Activated T-cell treated with anti-CD3 and anti-CD28 coated beads for 1 hour (primary cell): ENCODE results near the gene RGS9BP.
"Not testable (repeated sequence)": the region's sequence is repeated elsewhere in the genome, so short reads cannot be mapped to it uniquely, and the experiment has no call there.

ENCODE experiments used
- DNase-seq: peaks from one replicate; pipeline ENCODE4 v3.0.0-alpha.2; 2020; ENCODE audit warnings: low read depth

RGS9BP gene

GRCh38 chr19:32675720-32676185 is at the start of gene RGS9BP:
TSS of gene RGS9BP (plus strand) at chr19:32675848. CDS start at chr19:32676264, 416 bp downstream.
- DNase-seq: peak; percentile 49

- DNase-seq: no peak
Observed at GRCh38 chr19:32626969-32627368, 48.7 kb upstream of the RGS9BP start.

- DNase-seq: no peak
Observed at GRCh38 chr19:32627714-32628270, 47.9 kb upstream of the RGS9BP start.

GRCh38 chr19:32630338-32630737 is 45.3 kb upstream of the RGS9BP start:
- no peak for DNase-seq

- DNase-seq: no peak
Observed at GRCh38 chr19:32631381-32631780, 44.3 kb upstream of the RGS9BP start.

GRCh38 chr19:32637480-32637879 is 38.2 kb upstream of the RGS9BP start:
- DNase-seq: no peak

- no peak for DNase-seq
Observed at GRCh38 chr19:32638625-32639024, 37.0 kb upstream of the RGS9BP start.

- DNase-seq: peak; percentile 34
Observed at GRCh38 chr19:32642771-32643170, 32.9 kb upstream of the RGS9BP start.

GRCh38 chr19:32646556-32646955 is 29.1 kb upstream of the RGS9BP start:
- DNase-seq: no peak

GRCh38 chr19:32647361-32647760 is 28.3 kb upstream of the RGS9BP start:
- no peak for DNase-seq

GRCh38 chr19:32649751-32650150 is 25.9 kb upstream of the RGS9BP start:
- DNase-seq: no peak

GRCh38 chr19:32650671-32651070 is 25.0 kb upstream of the RGS9BP start:
- no peak for DNase-seq

- DNase-seq: no peak
Observed at GRCh38 chr19:32651729-32652140, 23.9 kb upstream of the RGS9BP start.

GRCh38 chr19:32652331-32652730 is 23.3 kb upstream of the RGS9BP start:
- DNase-seq: not testable (repeated sequence)

GRCh38 chr19:32652894-32653598 is 22.6 kb upstream of the RGS9BP start:
- no peak for DNase-seq

- DNase-seq: no peak
Observed at GRCh38 chr19:32653599-32653915, 22.1 kb upstream of the RGS9BP start.

GRCh38 chr19:32656379-32656778 is 19.3 kb upstream of the RGS9BP start:
- DNase-seq: not testable (repeated sequence)

GRCh38 chr19:32658075-32658474 is 17.6 kb upstream of the RGS9BP start:
- DNase-seq: no peak

- DNase-seq: no peak
Observed at GRCh38 chr19:32658527-32658926, 17.1 kb upstream of the RGS9BP start.

- DNase-seq: no peak
Observed at GRCh38 chr19:32661318-32661717, 14.3 kb upstream of the RGS9BP start.

- DNase-seq: no peak
Observed at GRCh38 chr19:32662186-32662585, 13.5 kb upstream of the RGS9BP start.

- no peak for DNase-seq
Observed at GRCh38 chr19:32666084-32666483, 9.6 kb upstream of the RGS9BP start.

- no peak for DNase-seq
Observed at GRCh38 chr19:32669310-32669709, 6.3 kb upstream of the RGS9BP start.
